Astrocyte (in vitro differentiated cells and primary cell): ENCODE measurements around the gene ALDH16A1. TPM values are rescaled to one million over a fixed set of nuclear protein-coding genes. Genes with fewer than 3 reads are reported as not detected.

Experiments used
- DNase-seq: peaks from one replicate; pipeline ENCODE4 v3.0.0-alpha.2; 2010; ENCODE audit warnings: low read depth
- FAIRE-seq: peaks from 2 replicates; lab custom pipeline; 2011; peaks lifted over from hg19 to GRCh38; lab: Jason Lieb, UNC
- H2AFZ ChIP-seq: 2 replicates; pipeline ENCODE4 v1.6.0; 2012; ENCODE audit warnings: low read depth, low read length, inconsistent platforms
- H3K27ac ChIP-seq: 2 replicates; pipeline ENCODE4 v1.5.1; 2011; ENCODE audit warnings: low read depth, low read length, inconsistent platforms
- H3K27me3 ChIP-seq: 2 replicates; pipeline ENCODE4 v1.6.0; 2011; ENCODE audit warnings: low read length, inconsistent platforms; ENCODE audit not compliant: insufficient read depth
- H3K36me3 ChIP-seq: 2 replicates; pipeline ENCODE4 v1.5.1; 2011; ENCODE audit warnings: low read length, inconsistent platforms; ENCODE audit not compliant: insufficient read depth
- H3K4me1 ChIP-seq: 2 replicates; pipeline ENCODE4 v1.5.1; 2011; ENCODE audit warnings: low read length, inconsistent platforms; ENCODE audit not compliant: insufficient read depth
- H3K4me2 ChIP-seq: 2 replicates; pipeline ENCODE4 v1.6.0; 2012; ENCODE audit warnings: low read length, inconsistent platforms
- H3K4me3 ChIP-seq: 2 replicates; pipeline ENCODE4 v1.5.1; 2011; ENCODE audit warnings: low read depth, mild to moderate bottlenecking, low read length, inconsistent platforms; ENCODE audit not compliant: insufficient read depth
- H3K79me2 ChIP-seq: 2 replicates; pipeline ENCODE4 v1.6.0; 2012; ENCODE audit warnings: mild to moderate bottlenecking, low read length, inconsistent platforms; ENCODE audit not compliant: insufficient read depth
- H3K9ac ChIP-seq: 2 replicates; pipeline ENCODE4 v1.6.0; 2012; ENCODE audit warnings: mild to moderate bottlenecking, low read length, inconsistent platforms
- H3K9me3 ChIP-seq: 2 replicates; pipeline ENCODE4 v1.5.1; 2012; ENCODE audit warnings: low read depth, mild to moderate bottlenecking, low read length, inconsistent platforms; ENCODE audit not compliant: insufficient read depth
- H4K20me1 ChIP-seq: 2 replicates; pipeline ENCODE4 v1.6.0; 2012; ENCODE audit warnings: low read length, inconsistent platforms; ENCODE audit not compliant: insufficient read depth
- H3K27ac Mint-ChIP-seq: one replicate; pipeline ENCODE4 v1.8.0; 2021; ENCODE audit warnings: mild to moderate bottlenecking, mixed read lengths; ENCODE audit not compliant: unreplicated experiment
- H3K27me3 Mint-ChIP-seq: one replicate; pipeline ENCODE4 v1.8.0; 2021; ENCODE audit warnings: low read depth, mixed read lengths; ENCODE audit not compliant: unreplicated experiment
- H3K36me3 Mint-ChIP-seq: one replicate; pipeline ENCODE4 v1.8.0; 2021; ENCODE audit warnings: low read depth, mixed read lengths; ENCODE audit not compliant: unreplicated experiment
- H3K4me1 Mint-ChIP-seq: one replicate; pipeline ENCODE4 v1.8.0; 2021; ENCODE audit warnings: low read depth, mixed read lengths; ENCODE audit not compliant: unreplicated experiment
- H3K4me3 Mint-ChIP-seq: one replicate; pipeline ENCODE4 v1.8.0; 2021; ENCODE audit warnings: mild to moderate bottlenecking, moderate library complexity, mixed read lengths; ENCODE audit not compliant: unreplicated experiment
- H3K9me3 Mint-ChIP-seq: one replicate; pipeline ENCODE4 v1.8.0; 2021; ENCODE audit warnings: mild to moderate bottlenecking, mixed read lengths; ENCODE audit not compliant: unreplicated experiment
- CTCF ChIP-seq: IDR thresholded peaks from 2 replicates; pipeline ENCODE4 v1.5.1; 2011; ENCODE audit warnings: low read depth, mild to moderate bottlenecking, inconsistent platforms, low read length, moderate library complexity; ENCODE audit not compliant: insufficient read depth
- EZH2 ChIP-seq: IDR thresholded peaks from 2 replicates; pipeline ENCODE4 v1.6.1; 2012; ENCODE audit warnings: mild to moderate bottlenecking, low read length, inconsistent platforms; ENCODE audit not compliant: insufficient read depth
- total RNA-seq: library from RNA; stranded (reverse); gene quantifications from 2 replicates; pipeline ENCODE4 v1.2.1, GENCODE V29; 2021

ALDH16A1 gene
- total RNA-seq, 1 donor from 2014 or later = 13.0 TPM

- H3K4me2 ChIP-seq = no peak overlapping the region
- H3K4me3 ChIP-seq = no peak overlapping the region
- peaks cover 47% of the 10 kb centered on the region for H3K27me3 ChIP-seq
- TF ChIP-seq CTCF (no peak), EZH2 (no peak)
- Mint-ChIP-seq H3K27ac (no peak overlapping the region), H3K4me1 (peaks cover 4% of the 10 kb centered on the region), H3K4me3 (no peak overlapping the region), H3K9me3 (no peaks in the 10 kb centered on the region), H3K27me3 (peaks cover 82% of the 10 kb centered on the region), H3K36me3 (peaks cover 3% of the 10 kb centered on the region)
- H3K9me3 ChIP-seq = no peaks in the 10 kb centered on the region
- DNase-seq (no peak), FAIRE-seq (no peak)
- no peak overlapping the region for H3K27ac ChIP-seq
- H3K4me1 ChIP-seq = no peaks in the 10 kb centered on the region
- H3K79me2 ChIP-seq = no peaks in the 10 kb centered on the region
- peaks cover 7% of the 10 kb centered on the region for H4K20me1 ChIP-seq
- H3K9ac ChIP-seq = no peak overlapping the region
- no peaks in the 10 kb centered on the region for H3K36me3 ChIP-seq
- no peak overlapping the region for H2AFZ ChIP-seq
These were observed 35.9 kb upstream of the ALDH16A1 start for GRCh38 chr19:49417088-49417487.

- H3K4me3 ChIP-seq = no peak overlapping the region
- Mint-ChIP-seq H3K27me3 (peaks cover 79% of the 10 kb centered on the region), H3K4me3 (no peak overlapping the region), H3K9me3 (no peaks in the 10 kb centered on the region), H3K36me3 (peaks cover 3% of the 10 kb centered on the region), H3K27ac (no peak overlapping the region), H3K4me1 (peaks cover 4% of the 10 kb centered on the region)
- H2AFZ ChIP-seq = no peak overlapping the region
- H3K9me3 ChIP-seq = no peaks in the 10 kb centered on the region
- H4K20me1 ChIP-seq = peaks cover 7% of the 10 kb centered on the region
- FAIRE-seq (no peak), DNase-seq (no peak)
- H3K9ac ChIP-seq = no peak overlapping the region
- H3K27me3 ChIP-seq = peaks cover 61% of the 10 kb centered on the region
- TF ChIP-seq EZH2 (no peak), CTCF (no peak)
- H3K36me3 ChIP-seq = no peaks in the 10 kb centered on the region
- no peaks in the 10 kb centered on the region for H3K79me2 ChIP-seq
- H3K4me1 ChIP-seq = peaks cover 4% of the 10 kb centered on the region
- H3K4me2 ChIP-seq = no peak overlapping the region
- H3K27ac ChIP-seq = no peak overlapping the region
These were observed 34.5 kb upstream of the ALDH16A1 start for GRCh38 chr19:49418511-49418910.

- Histone ChIP-seq H3K9ac (no peak overlapping the region), H3K9me3 (no peaks in the 10 kb centered on the region), H3K79me2 (no peaks in the 10 kb centered on the region), H4K20me1 (peaks cover 7% of the 10 kb centered on the region), H3K4me1 (peaks cover 4% of the 10 kb centered on the region), H3K4me2 (no peak overlapping the region), H3K27ac (no peak overlapping the region), H2AFZ (no peak overlapping the region), H3K27me3 (peaks cover 67% of the 10 kb centered on the region), H3K36me3 (no peaks in the 10 kb centered on the region), H3K4me3 (no peak overlapping the region)
- Mint-ChIP-seq H3K27me3 (peaks cover 79% of the 10 kb centered on the region), H3K9me3 (no peaks in the 10 kb centered on the region), H3K4me3 (no peak overlapping the region), H3K36me3 (peaks cover 3% of the 10 kb centered on the region), H3K27ac (no peak overlapping the region), H3K4me1 (peaks cover 4% of the 10 kb centered on the region)
- DNase-seq (no peak), FAIRE-seq (no peak)
- TF ChIP-seq EZH2 (no peak), CTCF (no peak)
These were observed 33.9 kb upstream of the ALDH16A1 start for GRCh38 chr19:49419173-49419572.
